Activated naive CD8-positive, alpha-beta T cell (primary cell): ENCODE measurements around the gene CFLAR.
"Not testable (repeated sequence)": the region's sequence is repeated elsewhere in the genome, so short reads cannot be mapped to it uniquely, and the experiment has no call there.

Experiments
- H3K27ac Mint-ChIP-seq: one replicate; pipeline ENCODE4 v1.8.0; 2021; ENCODE audit warnings: mixed read lengths
- H3K27me3 Mint-ChIP-seq: one replicate; pipeline ENCODE4 v1.8.0; 2021; ENCODE audit warnings: mixed read lengths
- H3K36me3 Mint-ChIP-seq: one replicate; pipeline ENCODE4 v1.8.0; 2021; ENCODE audit warnings: mixed read lengths
- H3K4me1 Mint-ChIP-seq: one replicate; pipeline ENCODE4 v1.8.0; 2021; ENCODE audit warnings: low read depth, mixed read lengths
- H3K4me3 Mint-ChIP-seq: one replicate; pipeline ENCODE4 v1.8.0; 2021; ENCODE audit warnings: mild to moderate bottlenecking, mixed read lengths
- H3K9me3 Mint-ChIP-seq: one replicate; pipeline ENCODE4 v1.8.0; 2021; ENCODE audit warnings: low read depth, mixed read lengths

The CFLAR gene

GRCh38 chr2:201130524-201131186, 14.7 kb downstream of the CFLAR start:
- Mint-ChIP-seq H3K27me3 (no peaks in the 10 kb centered on the region), H3K27ac (peak overlapping the region; percentile 94), H3K4me3 (peak overlapping the region; percentile 92), H3K9me3 (no peaks in the 10 kb centered on the region), H3K4me1 (peaks cover 68% of the 10 kb centered on the region), H3K36me3 (peaks cover 31% of the 10 kb centered on the region)

GRCh38 chr2:201132518-201132917, 16.6 kb downstream of the CFLAR start:
- H3K9me3 Mint-ChIP-seq = no peaks in the 10 kb centered on the region
- peak overlapping the region; percentile 92 for H3K4me3 Mint-ChIP-seq
- peak overlapping the region; percentile 94 for H3K27ac Mint-ChIP-seq
- H3K4me1 Mint-ChIP-seq = peaks cover 62% of the 10 kb centered on the region
- no peaks in the 10 kb centered on the region for H3K27me3 Mint-ChIP-seq
- H3K36me3 Mint-ChIP-seq = peaks cover 35% of the 10 kb centered on the region

- H3K36me3 Mint-ChIP-seq = peaks cover 32% of the 10 kb centered on the region
- peak overlapping the region; percentile 77 for H3K4me3 Mint-ChIP-seq
- peak overlapping the region; percentile 87 for H3K27ac Mint-ChIP-seq
- no peaks in the 10 kb centered on the region for H3K27me3 Mint-ChIP-seq
- H3K4me1 Mint-ChIP-seq = peaks cover 60% of the 10 kb centered on the region
- no peaks in the 10 kb centered on the region for H3K9me3 Mint-ChIP-seq
Measured at GRCh38 chr2:201135386-201135785, 19.4 kb downstream of the CFLAR start.

GRCh38 chr2:201136889-201137321, 20.9 kb downstream of the CFLAR start:
- Mint-ChIP-seq H3K27ac (peak overlapping the region; percentile 87), H3K4me1 (peaks cover 56% of the 10 kb centered on the region), H3K27me3 (no peaks in the 10 kb centered on the region), H3K36me3 (peaks cover 25% of the 10 kb centered on the region), H3K4me3 (peak overlapping the region; percentile 58), H3K9me3 (no peaks in the 10 kb centered on the region)

GRCh38 chr2:201137505-201138400, 21.8 kb downstream of the CFLAR start:
- Mint-ChIP-seq H3K4me3 (no peak overlapping the region), H3K36me3 (peaks cover 20% of the 10 kb centered on the region), H3K27ac (no peak overlapping the region), H3K27me3 (no peaks in the 10 kb centered on the region), H3K9me3 (no peaks in the 10 kb centered on the region), H3K4me1 (peaks cover 50% of the 10 kb centered on the region)

- Mint-ChIP-seq H3K9me3 (no peaks in the 10 kb centered on the region), H3K27me3 (no peaks in the 10 kb centered on the region), H3K27ac (peak overlapping the region; percentile 68), H3K4me3 (no peak overlapping the region), H3K4me1 (peaks cover 43% of the 10 kb centered on the region), H3K36me3 (peaks cover 13% of the 10 kb centered on the region)
Measured at GRCh38 chr2:201138401-201138970, 22.5 kb downstream of the CFLAR start.

GRCh38 chr2:201138986-201139781, 23.2 kb downstream of the CFLAR start:
- not testable (repeated sequence) for H3K27me3 Mint-ChIP-seq, H3K9me3 Mint-ChIP-seq
- peak overlapping the region; percentile 68 for H3K27ac Mint-ChIP-seq
- peak overlapping the region; percentile 20 for H3K4me3 Mint-ChIP-seq
- peaks cover 13% of the 10 kb centered on the region for H3K36me3 Mint-ChIP-seq
- peaks cover 41% of the 10 kb centered on the region for H3K4me1 Mint-ChIP-seq

GRCh38 chr2:201139836-201140604, 24.1 kb downstream of the CFLAR start:
- Mint-ChIP-seq H3K27ac (no peak overlapping the region), H3K27me3 (no peaks in the 10 kb centered on the region), H3K36me3 (peaks cover 12% of the 10 kb centered on the region), H3K4me3 (no peak overlapping the region), H3K9me3 (no peaks in the 10 kb centered on the region), H3K4me1 (peaks cover 41% of the 10 kb centered on the region)

- Mint-ChIP-seq H3K4me1 (peaks cover 22% of the 10 kb centered on the region), H3K36me3 (peaks cover 9% of the 10 kb centered on the region), H3K27ac (no peak overlapping the region), H3K4me3 (no peak overlapping the region), H3K9me3 (no peaks in the 10 kb centered on the region), H3K27me3 (no peaks in the 10 kb centered on the region)
Measured at GRCh38 chr2:201144101-201145051, 28.4 kb downstream of the CFLAR start.

- Mint-ChIP-seq H3K9me3 (no peaks in the 10 kb centered on the region), H3K4me3 (no peak overlapping the region), H3K27me3 (no peaks in the 10 kb centered on the region), H3K36me3 (peaks cover 8% of the 10 kb centered on the region), H3K4me1 (peaks cover 31% of the 10 kb centered on the region), H3K27ac (peak overlapping the region; percentile 47)
Measured at GRCh38 chr2:201148434-201148990, 32.5 kb downstream of the CFLAR start.

- Mint-ChIP-seq H3K4me3 (no peak overlapping the region), H3K9me3 (no peaks in the 10 kb centered on the region), H3K27me3 (no peaks in the 10 kb centered on the region), H3K27ac (peak overlapping the region; percentile 47), H3K36me3 (peaks cover 8% of the 10 kb centered on the region), H3K4me1 (peaks cover 31% of the 10 kb centered on the region)
Measured at GRCh38 chr2:201149064-201149820, 33.3 kb downstream of the CFLAR start.

GRCh38 chr2:201149821-201150165, 33.8 kb downstream of the CFLAR start:
- peaks cover 29% of the 10 kb centered on the region for H3K4me1 Mint-ChIP-seq
- peak overlapping the region; percentile 46 for H3K27ac Mint-ChIP-seq
- H3K36me3 Mint-ChIP-seq, H3K27me3 Mint-ChIP-seq, H3K4me3 Mint-ChIP-seq, H3K9me3 Mint-ChIP-seq: not testable (repeated sequence)
